GM19467 (cell line): ENCODE results near the gene PLXNC1.

Experiments used
- ATAC-seq: cut with Tn5 transposase; IDR thresholded peaks from one replicate; pipeline ENCODE4 v1.9.1; 2021; ENCODE audit warnings: mild to moderate bottlenecking, moderate library complexity; ENCODE audit not compliant: unreplicated experiment

PLXNC1 gene

GRCh38 chr12:94133964-94134795 lies 14.2 kb upstream of the PLXNC1 start:
- no peak for ATAC-seq

DNA sequence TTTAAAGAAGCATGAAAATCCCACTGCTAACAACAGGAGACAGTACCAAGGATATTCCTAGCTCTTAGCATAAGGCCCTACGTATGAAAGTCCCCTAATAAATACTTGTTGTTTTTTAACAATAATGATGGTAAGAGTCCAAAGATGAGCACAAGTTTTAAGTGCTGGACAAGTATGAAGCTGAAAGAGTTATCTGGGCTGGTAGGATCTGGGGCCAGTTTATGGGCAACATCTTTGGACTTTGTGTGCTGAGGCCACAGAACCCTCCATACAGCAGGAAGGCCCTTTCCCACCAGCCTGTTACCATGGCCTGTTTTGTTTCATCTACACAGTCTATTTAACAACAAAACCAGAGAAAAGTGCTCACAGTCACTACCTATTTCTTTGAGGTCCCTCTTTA lies 12.5 kb upstream of the PLXNC1 start:
- no peak for ATAC-seq

- no peak for ATAC-seq
Measured at GRCh38 chr12:94139816-94140215, 8.6 kb upstream of the PLXNC1 start.

GRCh38 chr12:94140556-94140955 lies 7.8 kb upstream of the PLXNC1 start:
- no peak for ATAC-seq

DNA sequence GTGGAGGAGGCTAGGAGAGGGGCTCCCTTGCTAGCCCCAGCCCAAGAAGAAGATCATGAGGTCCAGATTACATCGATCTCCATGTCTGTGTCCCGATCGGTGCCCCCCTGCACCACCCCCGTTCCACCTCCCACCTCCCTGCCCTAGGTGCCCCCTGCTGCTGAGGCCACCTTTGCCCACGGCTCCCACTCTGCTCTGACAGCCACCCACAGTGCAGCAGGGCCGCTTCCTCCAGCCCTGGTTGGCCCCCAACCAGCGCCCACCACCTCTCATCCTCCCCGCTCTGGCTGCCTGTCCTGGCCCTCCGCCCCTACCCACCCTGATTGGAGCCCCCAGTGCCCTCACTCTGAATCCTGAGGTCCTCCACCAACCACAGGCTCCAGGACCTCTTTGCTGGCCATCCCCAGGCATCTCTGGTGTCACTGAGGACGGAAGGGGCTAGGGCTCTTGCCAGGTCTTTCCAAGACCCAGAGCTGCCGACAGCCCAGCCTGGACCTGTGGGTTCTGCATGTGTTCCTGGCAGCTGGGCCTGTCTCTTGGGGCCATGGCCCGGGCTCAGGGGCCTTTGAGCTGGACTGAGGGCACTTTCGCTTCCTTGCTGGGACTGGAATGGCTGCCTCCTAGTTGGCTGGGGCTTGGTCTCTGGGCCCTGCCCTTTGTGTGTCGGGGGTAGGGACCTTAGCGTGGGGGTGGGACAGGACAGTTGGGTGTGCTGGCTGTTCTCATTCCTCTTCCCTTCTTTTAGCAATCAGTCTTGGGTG lies 7.2 kb upstream of the PLXNC1 start:
- no peak for ATAC-seq

DNA sequence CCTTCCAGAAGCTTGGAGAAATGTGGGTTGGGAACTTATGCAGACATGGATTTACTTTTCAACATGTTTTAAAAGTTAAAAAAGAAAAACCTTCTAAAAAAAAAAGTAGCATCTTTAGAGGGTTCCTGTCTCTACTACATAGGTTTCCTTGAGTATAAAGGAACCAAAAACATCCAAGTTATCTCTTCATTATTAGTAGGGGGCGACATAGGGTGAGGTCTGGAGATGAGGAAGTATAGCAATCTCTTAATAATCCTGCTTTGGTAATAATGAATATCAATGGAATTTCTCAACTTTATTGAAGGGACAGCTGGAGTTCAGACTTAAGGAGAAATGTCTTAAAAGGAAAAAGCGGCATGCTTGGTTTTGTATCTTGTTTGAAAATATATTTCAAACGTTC lies 6.5 kb upstream of the PLXNC1 start:
- no peak for ATAC-seq

- no peak for ATAC-seq
Measured at GRCh38 chr12:94143438-94143837, 4.9 kb upstream of the PLXNC1 start.

DNA sequence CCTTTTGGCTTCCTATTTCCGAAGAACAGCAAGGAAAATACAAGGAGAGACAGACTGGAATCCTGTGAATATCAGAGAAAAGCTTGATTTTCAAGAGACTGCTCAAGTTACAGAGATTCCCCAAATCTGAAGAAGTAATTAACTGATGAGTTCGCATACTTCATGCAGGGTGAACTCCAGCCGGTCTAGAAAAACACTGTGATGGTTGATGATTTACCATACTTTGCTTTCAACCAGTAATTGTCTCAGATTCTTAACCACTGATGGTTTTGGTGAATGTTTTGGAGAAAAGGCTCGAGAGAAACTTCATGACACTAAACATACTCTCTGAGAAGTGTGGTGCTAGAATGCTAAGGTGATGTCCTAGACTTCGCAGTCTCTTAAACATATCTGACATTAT lies 4.4 kb upstream of the PLXNC1 start:
- ATAC-seq = no peak

DNA sequence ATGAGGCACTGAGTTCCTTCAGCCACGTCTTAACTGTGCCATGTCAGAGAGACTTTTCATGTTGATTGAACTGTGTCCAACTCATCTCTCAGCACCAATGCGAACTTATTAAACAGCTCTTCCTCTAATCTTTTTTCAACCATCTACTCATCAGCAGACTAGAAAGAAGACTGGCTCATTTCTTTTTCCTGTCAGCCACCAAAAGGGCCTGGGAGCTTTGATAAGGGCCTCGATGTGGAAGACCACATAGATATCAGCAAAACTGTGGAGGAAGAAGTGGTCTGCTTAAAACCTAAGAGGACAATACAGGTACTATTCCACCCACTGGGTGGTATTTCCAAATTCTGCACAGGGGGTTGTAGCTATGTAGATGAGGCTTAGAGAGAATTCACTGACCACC lies 3.6 kb upstream of the PLXNC1 start:
- no peak for ATAC-seq

- no peak for ATAC-seq
Measured at GRCh38 chr12:94145191-94145983, 3.0 kb upstream of the PLXNC1 start.

- ATAC-seq = no peak
Measured at GRCh38 chr12:94146166-94146936, 2.0 kb upstream of the PLXNC1 start.

- no peak for ATAC-seq
Measured at GRCh38 chr12:94147387-94147990, 888 bp upstream of the PLXNC1 start.

DNA sequence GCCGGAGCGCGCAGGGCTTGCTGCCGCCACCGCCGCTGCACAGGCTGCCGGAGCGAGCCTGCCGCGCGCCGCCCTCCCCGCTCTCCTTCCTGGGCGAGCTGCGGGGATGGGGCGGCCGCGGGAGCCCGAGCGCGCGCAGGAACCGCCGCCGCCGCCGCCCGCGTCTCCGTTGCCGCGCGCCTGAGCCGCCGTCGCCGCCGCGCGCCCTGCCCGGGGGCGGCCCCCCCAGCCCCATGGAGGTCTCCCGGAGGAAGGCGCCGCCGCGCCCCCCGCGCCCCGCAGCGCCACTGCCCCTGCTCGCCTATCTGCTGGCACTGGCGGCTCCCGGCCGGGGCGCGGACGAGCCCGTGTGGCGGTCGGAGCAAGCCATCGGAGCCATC lies 352 bp downstream of the PLXNC1 start:
- ATAC-seq = no peak

GRCh38 chr12:94149119-94149780 lies 873 bp downstream of the PLXNC1 start:
- peak; percentile 28 for ATAC-seq

GRCh38 chr12:94149781-94150239 lies 1.4 kb downstream of the PLXNC1 start:
- peak; percentile 4 for ATAC-seq

GRCh38 chr12:94150240-94151121 lies 2.1 kb downstream of the PLXNC1 start:
- ATAC-seq = no peak

- ATAC-seq = no peak
Measured at GRCh38 chr12:94151582-94151981, 3.2 kb downstream of the PLXNC1 start.

- ATAC-seq = no peak
Measured at GRCh38 chr12:94152292-94153078, 4.1 kb downstream of the PLXNC1 start.
